ENCODE results near the gene ITPRID1.

DNA sequence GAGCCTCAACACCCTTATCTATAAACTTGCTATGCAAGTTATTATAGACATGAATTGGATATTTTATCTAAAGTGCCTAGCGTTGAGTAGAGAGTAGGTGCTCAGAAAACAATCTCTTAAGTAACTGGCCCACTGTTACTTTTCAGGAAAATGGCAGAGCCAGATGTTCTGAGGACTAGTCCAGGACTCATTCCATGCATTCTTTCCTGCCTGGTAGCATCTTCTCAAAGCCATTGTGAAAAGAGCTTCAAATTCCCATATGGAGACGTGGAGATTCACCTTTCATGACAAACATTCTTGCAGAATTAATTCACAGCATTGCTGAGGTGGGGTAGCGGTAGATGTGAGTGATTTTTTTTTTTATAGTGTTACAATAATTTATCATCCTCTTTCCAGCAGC lies 35.9 kb upstream of the ITPRID1 start:
- TF ChIP-seq, protein P1, sequence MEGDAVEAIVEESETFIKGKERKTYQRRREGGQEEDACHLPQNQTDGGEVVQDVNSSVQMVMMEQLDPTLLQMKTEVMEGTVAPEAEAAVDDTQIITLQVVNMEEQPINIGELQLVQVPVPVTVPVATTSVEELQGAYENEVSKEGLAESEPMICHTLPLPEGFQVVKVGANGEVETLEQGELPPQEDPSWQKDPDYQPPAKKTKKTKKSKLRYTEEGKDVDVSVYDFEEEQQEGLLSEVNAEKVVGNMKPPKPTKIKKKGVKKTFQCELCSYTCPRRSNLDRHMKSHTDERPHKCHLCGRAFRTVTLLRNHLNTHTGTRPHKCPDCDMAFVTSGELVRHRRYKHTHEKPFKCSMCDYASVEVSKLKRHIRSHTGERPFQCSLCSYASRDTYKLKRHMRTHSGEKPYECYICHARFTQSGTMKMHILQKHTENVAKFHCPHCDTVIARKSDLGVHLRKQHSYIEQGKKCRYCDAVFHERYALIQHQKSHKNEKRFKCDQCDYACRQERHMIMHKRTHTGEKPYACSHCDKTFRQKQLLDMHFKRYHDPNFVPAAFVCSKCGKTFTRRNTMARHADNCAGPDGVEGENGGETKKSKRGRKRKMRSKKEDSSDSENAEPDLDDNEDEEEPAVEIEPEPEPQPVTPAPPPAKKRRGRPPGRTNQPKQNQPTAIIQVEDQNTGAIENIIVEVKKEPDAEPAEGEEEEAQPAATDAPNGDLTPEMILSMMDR (tag by site-specific recombination; IDR thresholded peaks at IDR 0.05) = no peak
- TF ChIP-seq ZNF302 (tag by site-specific recombination; IDR thresholded peaks at IDR 0.05; ENCODE audit: low read depth) (no peak), ELK4 (IDR thresholded peaks at IDR 0.05; ENCODE audit: borderline replicate concordance, low read depth, low read length) (no peak), ZNF24 (tag by site-specific recombination; IDR thresholded peaks at IDR 0.05) (no peak), ZNF624 (tag by site-specific recombination; IDR thresholded peaks at IDR 0.05) (no peak), TCF7L2 (IDR thresholded peaks at IDR 0.05; ENCODE audit: borderline replicate concordance, low read depth, low read length) (no peak), TRIM28 (IDR thresholded peaks at IDR 0.05; ENCODE audit: borderline replicate concordance, low read length) (no peak), ZBTB17 (tag by site-specific recombination; IDR thresholded peaks at IDR 0.05) (no peak), ZNF585B (tag by site-specific recombination; IDR thresholded peaks at IDR 0.05) (no peak)
- TF ChIP-seq, protein P2, sequence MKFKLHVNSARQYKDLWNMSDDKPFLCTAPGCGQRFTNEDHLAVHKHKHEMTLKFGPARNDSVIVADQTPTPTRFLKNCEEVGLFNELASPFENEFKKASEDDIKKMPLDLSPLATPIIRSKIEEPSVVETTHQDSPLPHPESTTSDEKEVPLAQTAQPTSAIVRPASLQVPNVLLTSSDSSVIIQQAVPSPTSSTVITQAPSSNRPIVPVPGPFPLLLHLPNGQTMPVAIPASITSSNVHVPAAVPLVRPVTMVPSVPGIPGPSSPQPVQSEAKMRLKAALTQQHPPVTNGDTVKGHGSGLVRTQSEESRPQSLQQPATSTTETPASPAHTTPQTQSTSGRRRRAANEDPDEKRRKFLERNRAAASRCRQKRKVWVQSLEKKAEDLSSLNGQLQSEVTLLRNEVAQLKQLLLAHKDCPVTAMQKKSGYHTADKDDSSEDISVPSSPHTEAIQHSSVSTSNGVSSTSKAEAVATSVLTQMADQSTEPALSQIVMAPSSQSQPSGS (tag by site-specific recombination; IDR thresholded peaks at IDR 0.05; ENCODE audit: low read depth) = no peak
- TF ChIP-seq, protein P3, sequence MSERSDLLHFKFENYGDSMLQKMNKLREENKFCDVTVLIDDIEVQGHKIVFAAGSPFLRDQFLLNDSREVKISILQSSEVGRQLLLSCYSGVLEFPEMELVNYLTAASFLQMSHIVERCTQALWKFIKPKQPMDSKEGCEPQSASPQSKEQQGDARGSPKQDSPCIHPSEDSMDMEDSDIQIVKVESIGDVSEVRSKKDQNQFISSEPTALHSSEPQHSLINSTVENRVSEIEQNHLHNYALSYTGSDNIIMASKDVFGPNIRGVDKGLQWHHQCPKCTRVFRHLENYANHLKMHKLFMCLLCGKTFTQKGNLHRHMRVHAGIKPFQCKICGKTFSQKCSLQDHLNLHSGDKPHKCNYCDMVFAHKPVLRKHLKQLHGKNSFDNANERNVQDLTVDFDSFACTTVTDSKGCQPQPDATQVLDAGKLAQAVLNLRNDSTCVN (tag by site-specific recombination; optimal IDR thresholded peaks at IDR 0.05) = no peak

Data from HEK293 (cell line).